HepG2 (cell line): ENCODE results near the gene SMIM14. TPM values are rescaled to one million over a fixed set of nuclear protein-coding genes. Genes with fewer than 3 reads are reported as not detected.

ENCODE experiments used
- AHR ChIP-seq: IDR thresholded peaks from 2 replicates; pipeline ENCODE4 v1.6.1; 2018; ENCODE audit warnings: missing genetic modification reagents, missing compliant biosample characterization
- DPF2 ChIP-seq: sonication (generic); formaldehyde crosslinking; IDR thresholded peaks from 2 replicates; pipeline ENCODE4 v1.4.0; 2020; ENCODE audit warnings: mild to moderate bottlenecking, low read depth, missing genetic modification reagents, borderline replicate concordance
- FOXK2 ChIP-seq: fragments of 450-650 bp; IDR thresholded peaks from 2 replicates; pipeline ENCODE4 v1.6.1; 2016
- KAT7 ChIP-seq: IDR thresholded peaks from 2 replicates; pipeline ENCODE4 v1.6.1; 2018; ENCODE audit warnings: borderline replicate concordance, missing compliant biosample characterization
- NKX3-1 ChIP-seq: sonication (generic); formaldehyde crosslinking; IDR thresholded peaks from 2 replicates; pipeline ENCODE4 v1.5.0; 2020; ENCODE audit warnings: missing genetic modification reagents
- PCBP2 ChIP-seq: fragments of 200-400 bp; formaldehyde crosslinking; optimal IDR thresholded peaks from 2 replicates; pipeline ENCODE3; 2018; ENCODE audit warnings: low read length, low read depth; ENCODE audit not compliant: poor library complexity, severe bottlenecking
- ZBTB3 ChIP-seq: sonication (generic); formaldehyde crosslinking; IDR thresholded peaks from 2 replicates; pipeline ENCODE4 v1.4.0; 2020; ENCODE audit warnings: low read depth, mild to moderate bottlenecking, moderate library complexity, missing genetic modification reagents, borderline replicate concordance
- ZBTB7A ChIP-seq: sonication (generic); formaldehyde crosslinking; IDR thresholded peaks from 2 replicates; pipeline ENCODE4 v1.8.0; 2022; ENCODE audit warnings: mild to moderate bottlenecking, missing genetic modification reagents
- ZIK1 ChIP-seq: sonication (generic); formaldehyde crosslinking; IDR thresholded peaks from 2 replicates; pipeline ENCODE4 v1.5.0; 2020; ENCODE audit warnings: mild to moderate bottlenecking, low read depth, missing genetic modification reagents, borderline replicate concordance
- ZNF260 ChIP-seq: sonication (generic); formaldehyde crosslinking; IDR thresholded peaks from 2 replicates; pipeline ENCODE4 v1.4.0; 2020; ENCODE audit warnings: missing genetic modification reagents, low read depth, mild to moderate bottlenecking, borderline replicate concordance
- ZNF367 ChIP-seq: sonication (generic); formaldehyde crosslinking; IDR thresholded peaks from 2 replicates; pipeline ENCODE4 v1.4.0; 2020; ENCODE audit warnings: missing genetic modification reagents, borderline replicate concordance
- polyA plus RNA-seq, 8 experiments: library from polyadenylated mRNA; depleted of rRNA in 3 of 8; stranded (reverse) in 7 of 8; unstranded in 1 of 8; fragments of >200 nt; fragmentation: Illumina TruSeq in 4 of 8; extraction: Trizol in 4 of 8; gene quantifications; 2 replicates each; pipeline versions ENCODE4 v1.2.1 to v1.2.3, GENCODE V29; 2011 to 2016; ENCODE audit warnings: low read depth in 4 of 8, missing spikeins in 1 of 8, mixed read lengths in 1 of 8; ENCODE audit not compliant: insufficient read depth in 1 of 8
- total RNA-seq, 5 experiments: library from RNA; depleted of rRNA; stranded (reverse); fragments of >200 nt; fragmentation: Illumina TruSeq; extraction: Trizol; gene quantifications; 2 replicates each; pipeline ENCODE4 v1.2.3, GENCODE V29; 2016; ENCODE audit warnings: low read depth in 1 of 5
- TF ChIP-seq, protein P1 (sequence below), 2 experiments: fragments of 450-650 bp in 1 of 2; sonication (generic) in 1 of 2; formaldehyde crosslinking in 1 of 2; IDR thresholded peaks; 2 replicates each; pipeline versions ENCODE4 v1.6.1 to v1.8.0; 2016 to 2022; ENCODE audit warnings: antibody characterized with exemption in 1 of 2, mild to moderate bottlenecking in 1 of 2, missing genetic modification reagents in 1 of 2
- TF ChIP-seq, protein P2 (sequence below): sonication (generic); formaldehyde crosslinking; IDR thresholded peaks from 2 replicates; pipeline ENCODE4 v1.4.0; 2020; ENCODE audit warnings: missing genetic modification reagents
- TF ChIP-seq, protein P3 (sequence below): sonication (generic); formaldehyde crosslinking; IDR thresholded peaks from 2 replicates; pipeline ENCODE4 v1.4.0; 2020; ENCODE audit warnings: mild to moderate bottlenecking, missing genetic modification reagents

SMIM14 gene
- total and polyA plus RNA-seq, 2 of the 13 experiments (the other 11 are each of a cell fraction or from before 2014, with no cell fraction given), result 16.3 to 28.1 TPM

DNA sequence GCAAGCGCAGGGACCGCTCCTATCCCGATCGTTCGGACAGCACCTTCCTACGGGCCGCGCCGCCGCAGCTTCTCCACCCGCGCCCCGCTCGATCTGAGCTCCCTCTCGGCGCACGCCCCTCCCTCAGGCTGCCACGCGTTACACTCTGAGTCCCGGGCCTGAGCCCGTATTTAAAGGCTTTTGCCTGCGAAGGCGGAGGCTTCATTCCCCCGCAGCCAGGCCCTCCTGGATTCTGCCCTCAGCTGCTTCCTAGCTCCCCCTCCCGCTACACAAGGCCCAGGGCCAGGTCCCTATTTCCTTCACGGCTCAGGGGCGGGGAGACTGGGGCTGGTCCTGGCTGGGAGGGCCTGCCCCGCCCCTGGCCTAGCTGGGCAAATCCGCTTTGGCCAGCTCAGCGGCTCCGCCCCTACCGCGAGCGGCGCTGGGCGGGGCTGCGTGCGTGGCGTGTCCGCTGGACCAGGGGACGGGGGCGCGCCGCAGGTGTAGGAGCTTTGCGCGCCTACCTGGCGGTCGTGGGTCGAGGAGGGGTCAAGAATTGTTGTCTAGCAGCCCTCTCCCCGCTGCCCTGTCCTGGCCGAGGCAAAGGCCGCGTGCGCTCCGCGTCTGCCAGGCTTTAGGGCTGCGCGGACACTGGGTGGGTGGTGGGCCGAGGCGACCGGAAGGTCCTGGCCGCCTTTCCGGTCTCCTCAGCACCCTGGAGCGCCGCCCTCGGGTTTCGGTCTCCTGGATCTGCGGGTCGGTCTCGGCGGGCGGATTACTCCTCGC is 111.2 kb downstream of the SMIM14 start, which contains the start of gene UGDH (continued):
- TF ChIP-seq FOXK2 (peak; percentile 51; the same call in 1 of the 2 replicates), ZNF367 (CRISPR knock-in tag) (0 out of 2 replicates have a peak, but pooled peaks have one; percentile 30), NKX3-1 (no peak; the same call in 1 of the 2 replicates), PCBP2 (no peak), AHR (CRISPR knock-in tag) (peak; percentile 80; the same call in 1 of the 2 replicates), ZBTB7A (CRISPR knock-in tag) (peak; percentile 55), DPF2 (CRISPR knock-in tag) (no peak; the same call in 1 of the 2 replicates), ZIK1 (CRISPR knock-in tag) (peak; percentile 51; the same call in 1 of the 2 replicates), ZBTB3 (CRISPR knock-in tag) (no peak; the same call in 1 of the 2 replicates), ZNF260 (no peak), KAT7 (CRISPR knock-in tag) (peak; percentile 93)
- TF ChIP-seq, protein P1, sequence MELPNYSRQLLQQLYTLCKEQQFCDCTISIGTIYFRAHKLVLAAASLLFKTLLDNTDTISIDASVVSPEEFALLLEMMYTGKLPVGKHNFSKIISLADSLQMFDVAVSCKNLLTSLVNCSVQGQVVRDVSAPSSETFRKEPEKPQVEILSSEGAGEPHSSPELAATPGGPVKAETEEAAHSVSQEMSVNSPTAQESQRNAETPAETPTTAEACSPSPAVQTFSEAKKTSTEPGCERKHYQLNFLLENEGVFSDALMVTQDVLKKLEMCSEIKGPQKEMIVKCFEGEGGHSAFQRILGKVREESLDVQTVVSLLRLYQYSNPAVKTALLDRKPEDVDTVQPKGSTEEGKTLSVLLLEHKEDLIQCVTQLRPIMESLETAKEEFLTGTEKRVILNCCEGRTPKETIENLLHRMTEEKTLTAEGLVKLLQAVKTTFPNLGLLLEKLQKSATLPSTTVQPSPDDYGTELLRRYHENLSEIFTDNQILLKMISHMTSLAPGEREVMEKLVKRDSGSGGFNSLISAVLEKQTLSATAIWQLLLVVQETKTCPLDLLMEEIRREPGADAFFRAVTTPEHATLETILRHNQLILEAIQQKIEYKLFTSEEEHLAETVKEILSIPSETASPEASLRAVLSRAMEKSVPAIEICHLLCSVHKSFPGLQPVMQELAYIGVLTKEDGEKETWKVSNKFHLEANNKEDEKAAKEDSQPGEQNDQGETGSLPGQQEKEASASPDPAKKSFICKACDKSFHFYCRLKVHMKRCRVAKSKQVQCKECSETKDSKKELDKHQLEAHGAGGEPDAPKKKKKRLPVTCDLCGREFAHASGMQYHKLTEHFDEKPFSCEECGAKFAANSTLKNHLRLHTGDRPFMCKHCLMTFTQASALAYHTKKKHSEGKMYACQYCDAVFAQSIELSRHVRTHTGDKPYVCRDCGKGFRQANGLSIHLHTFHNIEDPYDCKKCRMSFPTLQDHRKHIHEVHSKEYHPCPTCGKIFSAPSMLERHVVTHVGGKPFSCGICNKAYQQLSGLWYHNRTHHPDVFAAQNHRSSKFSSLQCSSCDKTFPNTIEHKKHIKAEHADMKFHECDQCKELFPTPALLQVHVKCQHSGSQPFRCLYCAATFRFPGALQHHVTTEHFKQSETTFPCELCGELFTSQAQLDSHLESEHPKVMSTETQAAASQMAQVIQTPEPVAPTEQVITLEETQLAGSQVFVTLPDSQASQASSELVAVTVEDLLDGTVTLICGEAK (IDR thresholded peaks at IDR 0.05), result no peak; the same call in 1 of the 2 replicates
- TF ChIP-seq, protein P1 (CRISPR knock-in tag; IDR thresholded peaks at IDR 0.05), result peak; percentile 80
- TF ChIP-seq, protein P2, sequence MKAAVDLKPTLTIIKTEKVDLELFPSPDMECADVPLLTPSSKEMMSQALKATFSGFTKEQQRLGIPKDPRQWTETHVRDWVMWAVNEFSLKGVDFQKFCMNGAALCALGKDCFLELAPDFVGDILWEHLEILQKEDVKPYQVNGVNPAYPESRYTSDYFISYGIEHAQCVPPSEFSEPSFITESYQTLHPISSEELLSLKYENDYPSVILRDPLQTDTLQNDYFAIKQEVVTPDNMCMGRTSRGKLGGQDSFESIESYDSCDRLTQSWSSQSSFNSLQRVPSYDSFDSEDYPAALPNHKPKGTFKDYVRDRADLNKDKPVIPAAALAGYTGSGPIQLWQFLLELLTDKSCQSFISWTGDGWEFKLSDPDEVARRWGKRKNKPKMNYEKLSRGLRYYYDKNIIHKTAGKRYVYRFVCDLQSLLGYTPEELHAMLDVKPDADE (CRISPR knock-in tag), result peak; percentile 62; the same call in 1 of the 2 replicates
- TF ChIP-seq, protein P3, sequence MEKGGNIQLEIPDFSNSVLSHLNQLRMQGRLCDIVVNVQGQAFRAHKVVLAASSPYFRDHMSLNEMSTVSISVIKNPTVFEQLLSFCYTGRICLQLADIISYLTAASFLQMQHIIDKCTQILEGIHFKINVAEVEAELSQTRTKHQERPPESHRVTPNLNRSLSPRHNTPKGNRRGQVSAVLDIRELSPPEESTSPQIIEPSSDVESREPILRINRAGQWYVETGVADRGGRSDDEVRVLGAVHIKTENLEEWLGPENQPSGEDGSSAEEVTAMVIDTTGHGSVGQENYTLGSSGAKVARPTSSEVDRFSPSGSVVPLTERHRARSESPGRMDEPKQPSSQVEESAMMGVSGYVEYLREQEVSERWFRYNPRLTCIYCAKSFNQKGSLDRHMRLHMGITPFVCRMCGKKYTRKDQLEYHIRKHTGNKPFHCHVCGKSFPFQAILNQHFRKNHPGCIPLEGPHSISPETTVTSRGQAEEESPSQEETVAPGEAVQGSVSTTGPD, result no peak
